ENCODE measurements around the gene DPCD.
"Not testable (repeated sequence)": the region's sequence is repeated elsewhere in the genome, so short reads cannot be mapped to it uniquely, and the experiment has no call there.

Gene DPCD

GRCh38 chr10:101623528-101623927 lies 35.4 kb downstream of the DPCD start:
- no peak for DNase-seq

DNA sequence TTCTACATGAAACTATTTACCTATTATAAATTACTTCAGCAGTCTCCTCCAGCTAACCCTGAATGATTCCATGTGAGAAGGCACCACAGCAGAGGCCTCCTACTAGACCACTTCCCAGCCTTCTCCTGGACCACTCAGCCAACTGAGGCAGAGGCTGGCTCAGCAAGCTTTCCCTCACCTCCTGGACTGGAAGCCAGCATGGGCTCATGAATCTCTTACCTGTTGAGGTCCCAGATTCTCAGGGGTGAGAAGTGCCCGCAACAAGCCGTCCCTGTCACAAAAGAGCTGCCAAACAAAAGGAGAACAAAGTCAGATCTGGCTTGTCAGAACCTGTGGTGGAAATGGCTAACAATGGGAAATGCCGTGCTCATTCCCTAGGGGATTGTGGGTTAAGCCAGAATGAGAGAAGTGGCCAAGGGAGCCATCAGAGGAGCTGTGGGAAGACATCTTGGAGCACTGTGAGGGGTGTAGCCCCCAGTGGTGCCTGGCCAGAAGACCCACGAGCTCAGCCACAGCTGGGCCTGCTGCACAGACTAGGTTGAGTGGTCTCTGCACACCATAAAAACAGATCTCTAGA lies 36.5 kb downstream of the DPCD start:
- no peak for DNase-seq

DNA sequence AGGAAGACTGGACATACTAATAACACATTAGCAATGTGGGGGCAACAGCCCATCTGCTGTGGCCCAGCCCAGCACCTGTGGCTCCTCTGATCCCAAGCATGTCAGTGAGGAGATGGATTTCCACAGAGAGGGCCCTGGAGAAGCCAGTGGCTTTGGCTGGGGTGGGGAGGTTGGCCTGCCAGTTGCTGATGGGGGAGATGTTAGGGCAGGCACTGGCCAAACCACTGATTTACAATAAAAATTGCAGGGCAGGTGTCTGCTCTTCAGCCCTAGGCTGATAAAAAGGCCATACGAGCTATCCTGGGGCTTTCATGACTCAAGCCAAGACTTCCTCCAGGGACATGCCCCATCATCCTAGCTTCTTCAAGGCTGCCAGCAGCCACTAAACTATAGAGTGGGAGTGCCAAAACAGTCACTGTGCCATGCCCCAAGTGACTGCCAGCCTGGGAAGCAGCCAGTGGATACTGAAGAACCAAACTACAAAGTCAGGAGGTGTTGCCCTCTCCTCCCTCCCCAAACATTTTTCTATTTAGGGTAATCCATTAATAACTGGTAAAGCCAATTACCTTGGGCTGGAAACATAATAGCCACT lies 37.8 kb downstream of the DPCD start:
- DNase-seq, result no peak

DNA sequence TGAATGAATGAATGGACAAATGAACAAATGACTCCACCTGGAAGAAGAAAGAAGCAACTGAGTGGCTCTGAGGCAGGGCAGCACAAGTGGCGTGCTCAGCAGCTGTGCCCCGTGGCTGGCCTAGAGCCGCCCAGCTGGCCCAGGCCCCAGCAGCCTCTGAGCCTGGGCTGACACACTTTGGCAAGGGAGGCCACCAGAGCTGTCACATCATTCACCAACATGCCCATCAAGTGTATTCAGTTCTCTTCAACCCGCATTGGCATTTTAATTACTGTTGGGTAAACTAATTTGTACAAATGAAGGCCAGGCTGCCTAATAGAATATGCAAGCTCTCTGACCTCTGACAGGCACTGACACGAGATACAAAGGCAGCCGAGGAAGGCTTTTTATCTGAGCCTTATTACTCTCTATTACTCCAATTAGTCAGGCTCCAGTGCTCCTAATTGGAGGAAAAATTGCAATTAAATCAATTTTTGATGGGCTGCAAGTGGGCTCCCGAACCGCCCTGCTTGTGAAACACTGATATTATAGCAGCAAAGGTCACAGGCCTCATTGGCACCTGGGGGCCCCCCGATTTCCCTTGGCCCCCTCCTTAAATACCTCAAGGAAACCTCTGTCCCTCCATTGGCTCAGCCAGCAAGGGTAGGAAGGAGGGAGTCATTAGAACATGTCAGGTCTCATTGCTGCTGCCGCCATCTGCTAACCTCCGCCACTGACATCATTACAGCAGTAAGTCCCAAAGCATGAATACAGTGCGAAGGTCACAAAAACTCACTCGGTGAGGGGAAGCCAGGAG lies 41.9 kb downstream of the DPCD start:
- no peak for DNase-seq

DNA sequence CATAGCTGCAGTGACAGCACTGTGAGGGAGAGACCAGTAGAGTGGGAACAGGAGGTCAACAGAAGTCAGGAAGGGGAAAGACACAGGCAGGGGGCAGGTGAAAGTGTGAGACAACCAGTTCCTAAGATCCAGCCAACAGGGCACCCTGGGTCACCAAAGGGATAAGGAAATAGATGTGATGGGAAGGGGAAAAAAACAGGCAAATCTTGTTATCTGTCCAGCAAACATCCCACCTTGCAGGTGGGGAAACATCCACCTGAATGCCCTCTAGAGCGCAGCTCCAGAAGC lies 42.5 kb downstream of the DPCD start:
- no peak for DNase-seq

DNA sequence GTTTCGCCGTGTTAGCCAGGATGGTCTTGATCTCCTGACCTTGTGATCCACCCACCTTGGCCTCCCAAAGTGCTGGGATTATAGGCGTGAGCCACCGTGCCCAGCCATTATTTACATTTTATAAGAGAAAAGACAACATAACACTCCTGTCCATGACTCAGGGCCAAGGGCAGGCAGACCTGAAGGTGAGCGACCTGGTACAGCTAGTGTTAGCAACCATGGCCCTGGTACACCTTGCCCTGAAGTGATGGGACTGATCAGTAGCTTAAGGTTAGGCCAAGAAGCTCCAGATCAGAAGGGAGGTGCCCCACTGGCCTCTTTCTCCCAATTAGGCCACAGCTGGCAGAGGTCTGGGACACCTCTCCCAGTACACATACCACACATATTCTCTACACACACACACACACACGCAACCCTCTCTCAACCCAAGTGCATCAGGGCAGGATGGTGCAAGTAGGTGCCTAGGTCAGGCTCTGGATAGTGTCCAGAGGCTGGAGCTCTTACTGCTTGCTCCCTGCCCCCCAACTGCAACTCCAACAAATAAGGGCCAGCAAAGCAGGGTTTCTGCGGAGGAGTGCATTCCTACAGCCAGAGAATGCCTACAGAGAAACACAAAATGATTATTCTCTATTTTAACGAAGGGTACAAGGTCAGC lies 43.8 kb downstream of the DPCD start:
- DNase-seq, result no peak

DNA sequence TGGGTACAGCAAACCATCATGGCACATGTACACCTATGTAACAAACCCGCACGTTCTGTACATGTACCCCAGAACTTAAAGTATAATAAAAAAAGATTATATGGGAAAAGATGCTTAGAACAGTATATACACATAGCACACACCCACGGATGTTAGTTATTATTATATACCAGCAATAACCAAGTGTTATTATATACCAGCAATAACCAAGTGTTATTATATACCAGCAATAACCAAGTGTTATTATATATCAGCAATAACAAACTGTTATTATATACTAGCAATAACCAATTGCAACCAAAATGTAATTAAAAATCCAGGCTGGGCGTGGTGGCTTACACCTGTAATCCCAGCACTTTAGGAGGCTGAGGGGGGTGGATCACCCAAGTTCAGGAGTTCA lies 45.4 kb downstream of the DPCD start:
- not testable (repeated sequence) for DNase-seq

DNA sequence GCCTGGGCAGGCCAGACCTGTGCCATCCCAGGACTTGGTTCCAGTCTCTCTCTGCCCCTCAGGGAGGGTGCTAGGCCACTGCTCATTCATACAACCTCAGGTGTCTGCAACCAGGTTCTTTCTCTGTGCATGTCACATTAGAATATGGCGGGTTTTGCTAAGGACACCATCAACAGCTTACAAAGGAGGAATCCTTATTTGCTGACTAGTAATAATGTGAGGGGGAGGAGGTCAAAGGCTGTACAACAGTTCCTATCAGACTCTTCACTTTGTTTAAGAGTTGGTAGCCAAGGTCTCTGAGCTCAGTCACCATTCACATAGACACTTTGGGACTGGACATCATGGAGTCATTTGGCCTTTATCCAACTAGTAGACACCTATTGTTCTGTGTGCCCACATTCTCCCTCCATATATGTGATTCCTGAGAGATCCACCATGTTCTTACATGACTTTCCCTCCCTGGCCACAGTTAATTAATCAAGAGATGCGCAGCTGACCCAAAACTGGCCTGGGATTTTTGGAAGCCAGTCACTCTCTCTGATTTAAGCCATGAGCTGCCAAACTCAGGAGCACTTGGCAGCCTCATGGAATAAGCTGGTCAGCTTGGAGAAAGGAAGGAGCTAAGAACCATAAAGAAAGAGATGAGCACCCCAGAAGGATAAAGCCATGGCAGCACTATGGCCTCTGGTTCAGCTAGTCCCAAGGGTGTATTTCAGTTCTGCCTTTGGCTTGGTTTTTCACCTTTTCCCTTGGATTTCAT lies 51.2 kb downstream of the DPCD start:
- no peak for DNase-seq

- DNase-seq, result no peak
Measured at GRCh38 chr10:101643546-101643945, 55.4 kb downstream of the DPCD start.

GRCh38 chr10:101644002-101644401 lies 55.9 kb downstream of the DPCD start:
- no peak for DNase-seq

DNA sequence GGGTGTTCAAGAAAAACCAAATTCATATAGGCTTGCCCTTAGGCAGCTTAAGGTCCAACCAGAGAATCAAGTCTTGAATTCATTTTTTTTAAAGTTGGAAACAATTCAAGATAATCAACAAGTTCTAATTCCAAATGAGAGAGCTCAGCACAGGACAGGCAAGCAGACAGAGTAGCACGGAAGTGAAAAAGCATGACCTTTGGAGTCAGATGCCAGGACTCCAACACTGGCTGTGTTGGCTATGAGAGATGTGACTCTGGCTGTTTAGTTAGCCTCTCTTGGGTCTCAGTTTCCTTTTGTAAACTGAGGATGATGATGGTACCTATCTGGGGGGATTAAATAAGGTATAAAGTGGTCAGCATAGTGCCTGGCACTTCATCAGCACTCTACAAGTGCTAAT lies 57.5 kb downstream of the DPCD start:
- DNase-seq, result no peak

DNA sequence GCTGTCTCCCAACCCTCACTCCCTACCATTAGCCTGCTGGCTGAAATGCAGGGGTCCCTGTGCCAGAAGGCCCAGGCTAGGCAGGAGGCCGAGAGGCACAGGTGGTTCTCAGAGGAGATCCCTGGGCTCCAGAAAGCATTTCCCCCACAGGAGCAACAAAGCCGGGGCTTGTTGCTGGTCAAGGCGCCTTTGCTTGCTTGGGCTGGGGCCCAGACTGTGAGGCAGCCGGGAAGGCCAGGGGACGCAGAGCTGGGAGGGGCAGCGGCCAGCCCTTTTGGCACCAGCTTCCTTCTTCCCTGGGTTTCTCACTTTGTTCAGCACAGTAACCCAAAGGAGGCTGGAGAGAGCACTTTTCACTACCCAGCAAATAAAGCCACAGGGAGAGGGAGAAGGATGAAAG lies 58.2 kb downstream of the DPCD start:
- no peak for DNase-seq

GRCh38 chr10:101647255-101647654 lies 59.1 kb downstream of the DPCD start:
- DNase-seq, result no peak

DNA sequence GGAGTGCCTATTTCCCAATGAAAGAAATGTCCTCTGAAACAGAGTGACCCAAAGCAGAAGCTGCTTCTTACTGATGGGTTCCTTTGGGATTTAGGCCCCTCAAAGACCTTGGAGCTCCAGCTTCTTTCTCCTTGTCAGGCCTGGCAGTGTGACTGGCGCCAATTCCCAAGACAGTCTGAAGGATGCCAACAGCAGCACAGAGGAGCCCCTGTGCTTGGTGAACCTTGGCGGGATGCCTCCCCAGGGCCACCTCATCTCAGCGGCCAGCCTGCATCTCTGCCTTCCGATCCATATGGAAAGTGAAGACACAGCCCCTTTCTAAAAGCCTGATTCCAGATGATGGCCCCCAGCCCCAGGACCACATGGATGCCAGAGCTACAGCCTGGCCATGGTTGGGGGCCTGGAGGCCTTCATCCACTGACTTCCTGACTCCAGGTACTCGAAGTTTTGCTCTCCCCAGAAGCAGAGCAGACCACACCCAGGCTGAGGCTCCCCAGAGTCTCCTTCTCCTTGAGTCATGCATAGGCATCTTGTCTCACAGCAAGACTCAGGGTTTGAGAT lies 61.5 kb downstream of the DPCD start:
- DNase-seq, result no peak

GRCh38 chr10:101650863-101651262 lies 62.7 kb downstream of the DPCD start:
- DNase-seq, result no peak

- no peak for DNase-seq
Measured at GRCh38 chr10:101651336-101651735, 63.2 kb downstream of the DPCD start.

GRCh38 chr10:101653536-101653935 lies 65.4 kb downstream of the DPCD start:
- no peak for DNase-seq

DNA sequence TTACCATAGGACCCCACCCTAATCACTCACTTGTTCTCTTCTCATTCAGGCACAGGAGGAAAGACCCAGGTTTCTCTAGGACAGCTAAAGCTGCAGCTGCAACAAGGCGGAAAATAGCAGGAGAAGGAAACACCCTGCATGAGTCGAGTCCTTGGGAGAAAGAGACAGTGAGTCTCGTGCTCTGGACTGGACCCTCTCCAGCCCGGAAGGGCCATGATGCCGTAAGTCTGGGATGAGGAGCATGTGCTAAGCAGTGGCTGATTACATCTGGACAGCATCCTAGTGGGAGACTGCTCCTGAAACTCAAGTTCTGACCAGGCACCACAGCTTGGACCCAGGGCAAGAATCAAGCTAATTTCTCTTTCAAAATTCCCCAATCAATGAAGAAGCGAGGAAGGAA lies 67.4 kb downstream of the DPCD start:
- no peak for DNase-seq

GRCh38 chr10:101656890-101657289 lies 68.8 kb downstream of the DPCD start:
- no peak for DNase-seq

DNA sequence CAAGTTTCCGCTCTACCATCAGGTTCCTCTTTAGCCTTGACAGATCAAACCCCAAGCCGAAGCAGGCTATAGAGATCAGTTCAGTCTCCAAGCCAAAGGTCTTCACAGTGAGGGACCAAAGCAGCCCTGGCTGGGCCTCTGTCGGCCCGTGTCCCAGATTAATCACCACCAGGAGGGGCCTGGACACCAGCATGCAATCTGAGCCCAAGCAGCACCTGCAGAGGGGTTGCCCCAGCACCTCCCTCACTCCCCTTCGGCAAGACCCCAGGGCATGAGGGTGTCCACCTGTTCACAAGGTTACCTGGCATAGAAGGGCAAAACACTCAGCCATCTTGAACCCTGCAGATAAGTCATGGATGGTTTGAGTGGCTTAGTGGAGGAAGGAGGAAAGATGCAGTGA lies 70.9 kb downstream of the DPCD start:
- no peak for DNase-seq

Measured in inflammatory macrophage (primary cell).